ENCODE measurements around the gene HIVEP2.

Gene HIVEP2

GRCh38 chr6:142732790-142733189 lies 212.2 kb downstream of the HIVEP2 start:
- DNase-seq (ENCODE audit: low spot score): no peak

- DNase-seq (ENCODE audit: low spot score): no peak
These were observed 213.4 kb downstream of the HIVEP2 start for GRCh38 chr6:142731611-142732010.

- DNase-seq (ENCODE audit: low spot score): no peak
These were observed 215.4 kb downstream of the HIVEP2 start for GRCh38 chr6:142729618-142730017.

- no peak for DNase-seq (ENCODE audit: low spot score)
These were observed 216.0 kb downstream of the HIVEP2 start for GRCh38 chr6:142728910-142729481.

- no peak for DNase-seq (ENCODE audit: low spot score)
These were observed 216.6 kb downstream of the HIVEP2 start for GRCh38 chr6:142728364-142728763.

- DNase-seq (ENCODE audit: low spot score): no peak
These were observed 218.4 kb downstream of the HIVEP2 start for GRCh38 chr6:142726616-142727015.

- DNase-seq (ENCODE audit: low spot score): no peak
These were observed 219.8 kb downstream of the HIVEP2 start for GRCh38 chr6:142725024-142725770.

- DNase-seq (ENCODE audit: low spot score): no peak
These were observed 222.1 kb downstream of the HIVEP2 start for GRCh38 chr6:142722841-142723240.

GRCh38 chr6:142722012-142722411 lies 223.0 kb downstream of the HIVEP2 start:
- DNase-seq (ENCODE audit: low spot score): no peak

GRCh38 chr6:142721215-142721920 lies 223.6 kb downstream of the HIVEP2 start:
- DNase-seq (ENCODE audit: low spot score): no peak

- DNase-seq (ENCODE audit: low spot score): no peak
These were observed 226.2 kb downstream of the HIVEP2 start for GRCh38 chr6:142718667-142719191.

GRCh38 chr6:142716097-142716496 lies 228.9 kb downstream of the HIVEP2 start:
- DNase-seq (ENCODE audit: low spot score): peak; percentile 42

- no peak for DNase-seq (ENCODE audit: low spot score)
These were observed 229.8 kb downstream of the HIVEP2 start for GRCh38 chr6:142714951-142715785.

GRCh38 chr6:142713959-142714358 lies 231.0 kb downstream of the HIVEP2 start:
- DNase-seq (ENCODE audit: low spot score): no peak

GRCh38 chr6:142712231-142712630 lies 232.7 kb downstream of the HIVEP2 start:
- DNase-seq (ENCODE audit: low spot score): no peak

- no peak for DNase-seq (ENCODE audit: low spot score)
These were observed 236.3 kb downstream of the HIVEP2 start for GRCh38 chr6:142708651-142709050.

GRCh38 chr6:142707255-142707654 lies 237.7 kb downstream of the HIVEP2 start:
- DNase-seq (ENCODE audit: low spot score): no peak

- no peak for DNase-seq (ENCODE audit: low spot score)
These were observed 238.8 kb downstream of the HIVEP2 start for GRCh38 chr6:142706210-142706609.

GRCh38 chr6:142705054-142705453 lies 239.9 kb downstream of the HIVEP2 start:
- no peak for DNase-seq (ENCODE audit: low spot score)

GRCh38 chr6:142702501-142703460 lies 242.2 kb downstream of the HIVEP2 start:
- no peak for DNase-seq (ENCODE audit: low spot score)

Measured in SW480 (cell line).